Brain pericyte (primary cell): ENCODE data around the gene JOSD2.

Source experiments
- DNase-seq: peaks from one replicate; pipeline ENCODE4 v3.0.0-alpha.2; 2012; ENCODE audit warnings: low read depth, low spot score

JOSD2 gene

GRCh38 chr19:50496189-50497021, 14.6 kb downstream of the JOSD2 start:
- no peak for DNase-seq

- DNase-seq: no peak
Measured at GRCh38 chr19:50495020-50495531, 15.9 kb downstream of the JOSD2 start.

- DNase-seq: no peak
Measured at GRCh38 chr19:50494186-50495019, 16.6 kb downstream of the JOSD2 start.

GRCh38 chr19:50493171-50493570, 17.8 kb downstream of the JOSD2 start:
- DNase-seq: no peak

GRCh38 chr19:50492303-50493052, 18.5 kb downstream of the JOSD2 start:
- no peak for DNase-seq

GRCh38 chr19:50490991-50491472, 20.0 kb downstream of the JOSD2 start:
- no peak for DNase-seq

- DNase-seq: no peak
Measured at GRCh38 chr19:50490411-50490811, 20.6 kb downstream of the JOSD2 start.

GRCh38 chr19:50489461-50490011, 21.5 kb downstream of the JOSD2 start:
- no peak for DNase-seq

- no peak for DNase-seq
Measured at GRCh38 chr19:50488389-50489194, 22.4 kb downstream of the JOSD2 start.

GRCh38 chr19:50486823-50487515, 24.0 kb downstream of the JOSD2 start:
- DNase-seq: no peak

GRCh38 chr19:50485284-50485955, 25.6 kb downstream of the JOSD2 start:
- no peak for DNase-seq

GRCh38 chr19:50482916-50483315, 28.1 kb downstream of the JOSD2 start:
- DNase-seq: no peak

GRCh38 chr19:50482271-50482855, 28.6 kb downstream of the JOSD2 start:
- DNase-seq: no peak

GRCh38 chr19:50481351-50482149, 29.4 kb downstream of the JOSD2 start:
- DNase-seq: no peak

GRCh38 chr19:50480281-50481111, 30.5 kb downstream of the JOSD2 start:
- no peak for DNase-seq

- no peak for DNase-seq
Measured at GRCh38 chr19:50479761-50480251, 31.2 kb downstream of the JOSD2 start.
